Globus pallidus (tissue), 1 donor: Measurements from ENCODE around the gene RNPEPL1.

Source experiments
- DNase-seq: peaks from one replicate; pipeline ENCODE4 v3.0.0-alpha.2; 2015; ENCODE audit warnings: low spot score

The RNPEPL1 gene

GRCh38 chr2:240565333-240566202, 2.7 kb upstream of the RNPEPL1 start:
- DNase-seq: peak; percentile 38

GRCh38 chr2:240566203-240567136, 1.8 kb upstream of the RNPEPL1 start:
- DNase-seq: peak; percentile 90

GRCh38 chr2:240567137-240567871, 980 bp upstream of the RNPEPL1 start:
- DNase-seq: no peak

- peak; percentile 71 for DNase-seq
These were observed 616 bp downstream of the RNPEPL1 start for GRCh38 chr2:240568678-240569522.

GRCh38 chr2:240569523-240569997, 1.3 kb downstream of the RNPEPL1 start:
- DNase-seq: no peak

GRCh38 chr2:240569998-240570530, 1.8 kb downstream of the RNPEPL1 start:
- no peak for DNase-seq

GRCh38 chr2:240570531-240571313, 2.4 kb downstream of the RNPEPL1 start:
- no peak for DNase-seq

- DNase-seq: no peak
These were observed 3.2 kb downstream of the RNPEPL1 start for GRCh38 chr2:240571314-240571973.

- no peak for DNase-seq
These were observed 4.1 kb downstream of the RNPEPL1 start for GRCh38 chr2:240572141-240573031.

- no peak for DNase-seq
These were observed 4.8 kb downstream of the RNPEPL1 start for GRCh38 chr2:240573071-240573515.

- DNase-seq: no peak
These were observed 5.5 kb downstream of the RNPEPL1 start for GRCh38 chr2:240573516-240574385.

GRCh38 chr2:240574386-240575100, 6.3 kb downstream of the RNPEPL1 start:
- DNase-seq: no peak

- no peak for DNase-seq
These were observed 7.0 kb downstream of the RNPEPL1 start for GRCh38 chr2:240575101-240575965.

GRCh38 chr2:240576036-240576435, 7.8 kb downstream of the RNPEPL1 start:
- DNase-seq: no peak

GRCh38 chr2:240576436-240577205, 8.3 kb downstream of the RNPEPL1 start:
- DNase-seq: no peak
